ENCODE results near the gene FAM90A1. TPM values are rescaled to one million over a fixed set of nuclear protein-coding genes. Genes with fewer than 3 reads are reported as not detected.
"Not testable (repeated sequence)": the region's sequence is repeated elsewhere in the genome, so short reads cannot be mapped to it uniquely, and the experiment has no call there.

Gene FAM90A1
- total and polyA plus RNA-seq, 2 donors (not counting 3 experiments of a cell fraction or from before 2014, with no cell fraction given), result 0.10 TPM; not detected in 1

GRCh38 chr12:8228607-8229006, 1.2 kb upstream of the FAM90A1 start:
- BruUV-seq (replicated peaks); dilution Hi-C loops (cut with MboI; ENCODE audit: extremely low pct_ligation_motif_present, low sequenced_read_pairs): not testable (repeated sequence)

GRCh38 chr12:8227732-8228077, 287 bp upstream of the FAM90A1 start:
- H4K20me1 ChIP-seq (replicated peaks; ENCODE audit: control insufficient read depth, extremely low read depth, insufficient read depth, low read length); FAIRE-seq; H3K9me1 ChIP-seq (replicated peaks; ENCODE audit: control insufficient read depth, extremely low read depth, insufficient read depth, low read length); H3K9ac ChIP-seq (replicated peaks; ENCODE audit: extremely low read depth, insufficient read depth, low read length); CTCF ChIA-PET; H3K4me2 ChIP-seq (ENCODE audit: insufficient read depth, low read length); dilution Hi-C loops (cut with MboI; ENCODE audit: extremely low pct_ligation_motif_present, low sequenced_read_pairs); H3K36me3 ChIP-seq (ENCODE audit: control insufficient read depth in 2 of 2, extremely low read depth in 1 of 2, insufficient read depth in 2 of 2, low read length in 2 of 2); H3K4me1 ChIP-seq (ENCODE audit: control insufficient read depth, extremely low read depth, insufficient read depth, low read length); H3K9me3 ChIP-seq (replicated peaks; ENCODE audit: control insufficient read depth, insufficient read depth, low read length); DNase-seq (ENCODE audit: low read depth, low spot score); intact Hi-C loops (cut with micrococcal nuclease); POLR2A ChIA-PET; BruUV-seq (replicated peaks); H3K79me2 ChIP-seq (ENCODE audit: control insufficient read depth, insufficient read depth, low read length); H3K27me3 ChIP-seq (ENCODE audit: control insufficient read depth in 2 of 2, insufficient read depth in 2 of 2, low read length in 2 of 2); H3K27ac ChIP-seq (ENCODE audit: insufficient read depth, low read depth, low read length): not testable (repeated sequence)
- H2AFZ ChIP-seq (ENCODE audit: low read depth, low read length), result peak overlapping the region; percentile 84
- peak overlapping the region in 1 of 3 experiments; percentile 27 for H3K4me3 ChIP-seq (replicated peaks in 1 of 3; ENCODE audit: insufficient read depth in 1 of 3, low read depth in 1 of 3, low read length in 3 of 3)

More at GRCh38 chr12:8228607-8229006, 1.2 kb upstream of the FAM90A1 start:
- H3K9me1 ChIP-seq (replicated peaks; ENCODE audit: control insufficient read depth, extremely low read depth, insufficient read depth, low read length); POLR2A ChIA-PET; H3K4me1 ChIP-seq (ENCODE audit: control insufficient read depth, extremely low read depth, insufficient read depth, low read length); H4K20me1 ChIP-seq (replicated peaks; ENCODE audit: control insufficient read depth, extremely low read depth, insufficient read depth, low read length); CTCF ChIA-PET; H3K9me3 ChIP-seq (replicated peaks; ENCODE audit: control insufficient read depth, insufficient read depth, low read length); H3K9ac ChIP-seq (replicated peaks; ENCODE audit: extremely low read depth, insufficient read depth, low read length); H2AFZ ChIP-seq (ENCODE audit: low read depth, low read length); H3K4me3 ChIP-seq (replicated peaks in 1 of 3; ENCODE audit: insufficient read depth in 1 of 3, low read depth in 1 of 3, low read length in 3 of 3); H3K27ac ChIP-seq (ENCODE audit: insufficient read depth, low read depth, low read length); H3K4me2 ChIP-seq (ENCODE audit: insufficient read depth, low read length); intact Hi-C loops (cut with micrococcal nuclease); DNase-seq (ENCODE audit: low read depth, low spot score); H3K79me2 ChIP-seq (ENCODE audit: control insufficient read depth, insufficient read depth, low read length); H3K27me3 ChIP-seq (ENCODE audit: control insufficient read depth in 2 of 2, insufficient read depth in 2 of 2, low read length in 2 of 2); FAIRE-seq; H3K36me3 ChIP-seq (ENCODE audit: control insufficient read depth in 2 of 2, extremely low read depth in 1 of 2, insufficient read depth in 2 of 2, low read length in 2 of 2): not testable (repeated sequence)

DNA sequence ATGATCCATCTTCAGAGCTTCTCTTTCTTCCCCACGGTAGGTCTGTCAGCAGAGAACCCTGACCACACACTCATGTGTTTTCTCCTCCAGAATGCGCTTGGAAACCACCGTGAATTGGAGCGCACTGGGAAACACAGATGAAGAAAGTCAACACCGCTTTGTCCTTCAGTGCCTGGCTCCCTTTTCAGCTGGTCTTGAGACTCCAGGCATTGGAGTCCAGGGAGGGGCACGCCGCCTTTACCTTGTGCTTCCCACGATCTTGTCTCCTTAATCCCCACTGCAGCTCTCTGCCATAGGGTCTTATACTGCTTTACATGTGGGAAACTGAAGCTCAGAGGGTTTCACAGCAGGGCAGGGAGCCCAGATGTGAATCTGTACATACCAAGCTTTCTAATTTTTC, 1.1 kb downstream of the FAM90A1 start:
- H3K27ac ChIP-seq (ENCODE audit: insufficient read depth, low read depth, low read length), result no peak overlapping the region
- H3K4me1 ChIP-seq (ENCODE audit: control insufficient read depth, extremely low read depth, insufficient read depth, low read length), result no peaks in the 10 kb centered on the region
- H3K4me3 ChIP-seq (replicated peaks in 1 of 3; ENCODE audit: insufficient read depth in 1 of 3, low read depth in 1 of 3, low read length in 3 of 3), result no peak overlapping the region
- intact Hi-C loops (cut with micrococcal nuclease), result no loop called here
- no peak for DNase-seq (ENCODE audit: low read depth, low spot score)
- no peaks in the 10 kb centered on the region for H3K36me3 ChIP-seq (ENCODE audit: control insufficient read depth in 2 of 2, extremely low read depth in 1 of 2, insufficient read depth in 2 of 2, low read length in 2 of 2)
- FAIRE-seq, result no peak
- dilution Hi-C loops (cut with MboI; ENCODE audit: extremely low pct_ligation_motif_present, low sequenced_read_pairs), result no loop called here
- no peaks in the 10 kb centered on the region for H3K79me2 ChIP-seq (ENCODE audit: control insufficient read depth, insufficient read depth, low read length)
- H3K9me1 ChIP-seq (replicated peaks; ENCODE audit: control insufficient read depth, extremely low read depth, insufficient read depth, low read length), result no peaks in the 10 kb centered on the region
- no peak overlapping the region for H3K9ac ChIP-seq (replicated peaks; ENCODE audit: extremely low read depth, insufficient read depth, low read length)
- no peaks in the 10 kb centered on the region for H3K9me3 ChIP-seq (replicated peaks; ENCODE audit: control insufficient read depth, insufficient read depth, low read length)
- no TSS peak for BruUV-seq (replicated peaks)
- H3K4me2 ChIP-seq (ENCODE audit: insufficient read depth, low read length), result no peak overlapping the region
- CTCF ChIA-PET, result no interaction called here
- no peak overlapping the region for H2AFZ ChIP-seq (ENCODE audit: low read depth, low read length)
- POLR2A ChIA-PET, result no interaction called here
- no peaks in the 10 kb centered on the region for H4K20me1 ChIP-seq (replicated peaks; ENCODE audit: control insufficient read depth, extremely low read depth, insufficient read depth, low read length)
- no peaks in the 10 kb centered on the region for H3K27me3 ChIP-seq (ENCODE audit: control insufficient read depth in 2 of 2, insufficient read depth in 2 of 2, low read length in 2 of 2)
- TF ChIP-seq, protein P1, sequence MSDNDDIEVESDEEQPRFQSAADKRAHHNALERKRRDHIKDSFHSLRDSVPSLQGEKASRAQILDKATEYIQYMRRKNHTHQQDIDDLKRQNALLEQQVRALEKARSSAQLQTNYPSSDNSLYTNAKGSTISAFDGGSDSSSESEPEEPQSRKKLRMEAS (IDR thresholded peaks at IDR 0.05; ENCODE audit: insufficient read depth, insufficient read length), result no peak
- TF ChIP-seq JUN (IDR thresholded peaks at IDR 0.05; ENCODE audit: borderline replicate concordance, insufficient read depth, insufficient read length, low read depth) (no peak), CTCF (IDR thresholded peaks at IDR 0.05; ENCODE audit: extremely low read depth in 1 of 2, insufficient read depth in 1 of 2, low read depth in 1 of 2, low read length in 2 of 2) (no peak), GATA2 (IDR thresholded peaks at IDR 0.05; ENCODE audit: insufficient read depth, insufficient read length, low read depth, low read length) (no peak), MYC (IDR thresholded peaks at IDR 0.05; ENCODE audit: low read depth, low read length) (no peak), POLR2A (IDR thresholded peaks at IDR 0.05; ENCODE audit: low read depth, low read length) (no peak), EZH2 (IDR thresholded peaks at IDR 0.05; ENCODE audit: borderline replicate concordance, low read depth, low read length, severe bottlenecking) (no peak), POLR2AphosphoS5 (IDR thresholded peaks at IDR 0.05; ENCODE audit: insufficient read depth, low read depth, low read length) (no peak), FOS (IDR thresholded peaks at IDR 0.05; ENCODE audit: borderline replicate concordance, insufficient read depth, low read length) (no peak)

Measured in endothelial cell of umbilical vein (primary cell).